ENCODE results near the gene NME4.

- TF ChIP-seq CTCF (conservative IDR thresholded peaks at IDR 0.05) (no peak), EZH2 (IDR thresholded peaks at IDR 0.05; ENCODE audit: low read depth) (no peak)
Observed at GRCh38 chr16:350203-350602, 46.8 kb upstream of the NME4 start.

Measured in PC-9 (cell line).